Astrocyte (in vitro differentiated cells and primary cell): ENCODE data around the gene HPSE2.

ENCODE experiments used
- EZH2 ChIP-seq: IDR thresholded peaks from 2 replicates; pipeline ENCODE4 v1.6.1; 2012; ENCODE audit warnings: mild to moderate bottlenecking, low read length, inconsistent platforms; ENCODE audit not compliant: insufficient read depth
- TF ChIP-seq, protein P1 (sequence below): IDR thresholded peaks from 2 replicates; pipeline ENCODE4 v1.5.1; 2011; ENCODE audit warnings: low read depth, mild to moderate bottlenecking, inconsistent platforms, low read length, moderate library complexity; ENCODE audit not compliant: insufficient read depth

DNA sequence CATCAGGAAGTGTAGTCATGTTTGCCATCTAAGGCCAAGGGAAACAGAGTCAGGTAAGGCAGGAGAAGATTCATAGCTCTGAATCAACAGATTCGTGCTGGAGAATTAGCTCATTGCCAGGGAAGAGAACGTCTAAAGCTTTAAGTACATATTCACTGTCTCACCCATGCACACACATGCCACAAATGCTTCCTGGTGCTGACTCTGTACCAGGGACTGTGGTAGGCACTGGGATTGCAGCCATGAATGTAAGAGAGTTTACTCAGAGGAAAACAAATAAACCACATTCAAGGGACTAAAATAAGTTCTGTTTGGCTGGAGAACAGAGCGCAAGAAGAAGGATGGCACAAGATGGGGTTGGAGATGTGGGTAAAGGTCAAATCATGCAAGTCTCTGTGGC lies 699.1 kb downstream of the HPSE2 start:
- TF ChIP-seq, protein P1, sequence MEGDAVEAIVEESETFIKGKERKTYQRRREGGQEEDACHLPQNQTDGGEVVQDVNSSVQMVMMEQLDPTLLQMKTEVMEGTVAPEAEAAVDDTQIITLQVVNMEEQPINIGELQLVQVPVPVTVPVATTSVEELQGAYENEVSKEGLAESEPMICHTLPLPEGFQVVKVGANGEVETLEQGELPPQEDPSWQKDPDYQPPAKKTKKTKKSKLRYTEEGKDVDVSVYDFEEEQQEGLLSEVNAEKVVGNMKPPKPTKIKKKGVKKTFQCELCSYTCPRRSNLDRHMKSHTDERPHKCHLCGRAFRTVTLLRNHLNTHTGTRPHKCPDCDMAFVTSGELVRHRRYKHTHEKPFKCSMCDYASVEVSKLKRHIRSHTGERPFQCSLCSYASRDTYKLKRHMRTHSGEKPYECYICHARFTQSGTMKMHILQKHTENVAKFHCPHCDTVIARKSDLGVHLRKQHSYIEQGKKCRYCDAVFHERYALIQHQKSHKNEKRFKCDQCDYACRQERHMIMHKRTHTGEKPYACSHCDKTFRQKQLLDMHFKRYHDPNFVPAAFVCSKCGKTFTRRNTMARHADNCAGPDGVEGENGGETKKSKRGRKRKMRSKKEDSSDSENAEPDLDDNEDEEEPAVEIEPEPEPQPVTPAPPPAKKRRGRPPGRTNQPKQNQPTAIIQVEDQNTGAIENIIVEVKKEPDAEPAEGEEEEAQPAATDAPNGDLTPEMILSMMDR = no peak
- TF ChIP-seq EZH2 = no peak
